Islet precursor cell (in vitro differentiated cells): Measurements from ENCODE around the gene P2RX3.
A peak's percentile ranks its signal among the peaks of the same experiment; 100 is the strongest.
"Not testable (repeated sequence)": the region's sequence is repeated elsewhere in the genome, so short reads cannot be mapped to it uniquely, and the experiment has no call there.

Experiments
- DNase-seq: peaks from one replicate; pipeline ENCODE4 v3.0.0-alpha.2; 2018

The P2RX3 gene

GRCh38 chr11:57327721-57328120 lies 10.4 kb upstream of the P2RX3 start:
- DNase-seq, result no peak

GRCh38 chr11:57330029-57330428 lies 8.1 kb upstream of the P2RX3 start:
- DNase-seq, result no peak

- DNase-seq, result no peak
Measured at GRCh38 chr11:57331720-57332119, 6.4 kb upstream of the P2RX3 start.

- DNase-seq, result no peak
Measured at GRCh38 chr11:57332694-57333440, 5.3 kb upstream of the P2RX3 start.

GRCh38 chr11:57335023-57335342 lies 3.2 kb upstream of the P2RX3 start:
- no peak for DNase-seq

GRCh38 chr11:57335343-57336110 lies 2.6 kb upstream of the P2RX3 start, which contains the start of gene SSRP1:
Gene SSRP1, minus strand, starts transcription at chr11:57335892. Its CDS starts 771 bp downstream, at chr11:57335121.
- DNase-seq, result peak; percentile 93

- DNase-seq, result no peak
Measured at GRCh38 chr11:57336111-57336666, 2.0 kb upstream of the P2RX3 start.

GRCh38 chr11:57336856-57337255 lies 1.3 kb upstream of the P2RX3 start:
- DNase-seq, result not testable (repeated sequence)

GRCh38 chr11:57339328-57339727 lies 1.2 kb downstream of the P2RX3 start:
- no peak for DNase-seq

GRCh38 chr11:57340039-57340615 lies 2.0 kb downstream of the P2RX3 start:
- DNase-seq, result peak; percentile 87

GRCh38 chr11:57341250-57341808 lies 3.2 kb downstream of the P2RX3 start:
- no peak for DNase-seq

GRCh38 chr11:57342702-57343101 lies 4.5 kb downstream of the P2RX3 start:
- DNase-seq, result no peak

- DNase-seq, result peak; percentile 63
Measured at GRCh38 chr11:57343825-57344224, 5.7 kb downstream of the P2RX3 start.

GRCh38 chr11:57344826-57345225 lies 6.7 kb downstream of the P2RX3 start:
- DNase-seq, result no peak

- peak; percentile 80 for DNase-seq
Measured at GRCh38 chr11:57345555-57346211, 7.5 kb downstream of the P2RX3 start.

- no peak for DNase-seq
Measured at GRCh38 chr11:57347336-57347735, 9.2 kb downstream of the P2RX3 start.

- no peak for DNase-seq
Measured at GRCh38 chr11:57348052-57348451, 9.9 kb downstream of the P2RX3 start.

GRCh38 chr11:57348636-57349313 lies 10.6 kb downstream of the P2RX3 start:
- no peak for DNase-seq

GRCh38 chr11:57349491-57350274 lies 11.5 kb downstream of the P2RX3 start:
- DNase-seq, result peak; percentile 82

GRCh38 chr11:57353036-57353435 lies 14.9 kb downstream of the P2RX3 start:
- DNase-seq, result no peak

GRCh38 chr11:57353446-57353845 lies 15.3 kb downstream of the P2RX3 start:
- DNase-seq, result no peak
